Pons (tissue), 1 donor: ENCODE results near the gene VWCE.
A peak's percentile ranks its signal among the peaks of the same experiment; 100 is the strongest.
"Not testable (repeated sequence)": the region's sequence is repeated elsewhere in the genome, so short reads cannot be mapped to it uniquely, and the experiment has no call there.

Experiments
- DNase-seq: peaks from one replicate; pipeline ENCODE4 v3.0.0-alpha.2; 2016; ENCODE audit warnings: low spot score

VWCE gene

GRCh38 chr11:61254403-61255025 lies 40.6 kb downstream of the VWCE start:
- DNase-seq = peak; percentile 55

- not testable (repeated sequence) for DNase-seq
These were observed 42.8 kb downstream of the VWCE start for GRCh38 chr11:61252332-61252731.

- DNase-seq = not testable (repeated sequence)
These were observed 44.0 kb downstream of the VWCE start for GRCh38 chr11:61250796-61251765.

GRCh38 chr11:61249201-61249600 lies 45.9 kb downstream of the VWCE start:
- not testable (repeated sequence) for DNase-seq

- not testable (repeated sequence) for DNase-seq
These were observed 47.0 kb downstream of the VWCE start for GRCh38 chr11:61248071-61248470.

- not testable (repeated sequence) for DNase-seq
These were observed 49.7 kb downstream of the VWCE start for GRCh38 chr11:61245284-61245964.

- not testable (repeated sequence) for DNase-seq
These were observed 53.6 kb downstream of the VWCE start for GRCh38 chr11:61241526-61241925.

GRCh38 chr11:61240875-61241274 lies 54.2 kb downstream of the VWCE start, which contains the start of gene PGA5:
PGA5 (plus strand) TSS chr11:61241175; CDS start chr11:61241227, 52 bp downstream.
- not testable (repeated sequence) for DNase-seq

GRCh38 chr11:61240288-61240687 lies 54.8 kb downstream of the VWCE start:
- not testable (repeated sequence) for DNase-seq

GRCh38 chr11:61237130-61237529 lies 58.0 kb downstream of the VWCE start:
- DNase-seq = not testable (repeated sequence)

- not testable (repeated sequence) for DNase-seq
These were observed 62.5 kb downstream of the VWCE start for GRCh38 chr11:61232548-61233145.

GRCh38 chr11:61231585-61231984 lies 63.5 kb downstream of the VWCE start:
- not testable (repeated sequence) for DNase-seq

- DNase-seq = not testable (repeated sequence)
These were observed 64.1 kb downstream of the VWCE start for GRCh38 chr11:61231033-61231432.

GRCh38 chr11:61229458-61229857 lies 65.7 kb downstream of the VWCE start:
- not testable (repeated sequence) for DNase-seq

GRCh38 chr11:61226457-61227137 lies 68.5 kb downstream of the VWCE start:
- DNase-seq = not testable (repeated sequence)

GRCh38 chr11:61222692-61223091 lies 72.4 kb downstream of the VWCE start:
- DNase-seq = not testable (repeated sequence)

- not testable (repeated sequence) for DNase-seq
These were observed 73.1 kb downstream of the VWCE start, which contains the start of gene PGA4 for GRCh38 chr11:61222047-61222446. PGA4 (plus strand) TSS chr11:61222347; CDS start chr11:61222401, 54 bp downstream.

GRCh38 chr11:61219016-61219415 lies 76.1 kb downstream of the VWCE start:
- not testable (repeated sequence) for DNase-seq

GRCh38 chr11:61218306-61218705 lies 76.8 kb downstream of the VWCE start:
- not testable (repeated sequence) for DNase-seq

- DNase-seq = not testable (repeated sequence)
These were observed 81.3 kb downstream of the VWCE start for GRCh38 chr11:61213711-61214324.
